Adipocyte (in vitro differentiated cells): Measurements from ENCODE around the gene AOC2.
"Not testable (repeated sequence)": the region's sequence is repeated elsewhere in the genome, so short reads cannot be mapped to it uniquely, and the experiment has no call there.

Experiments used
- DNase-seq: peaks from one replicate; pipeline ENCODE4 v3.0.0-alpha.2; 2015; ENCODE audit warnings: low read depth
- H3K27me3 ChIP-seq: replicated peaks from 2 replicates; pipeline ENCODE4 v1.7.0; 2013; ENCODE audit warnings: mild to moderate bottlenecking, low read length, moderate library complexity; ENCODE audit not compliant: control insufficient read depth, insufficient read depth
- H3K36me3 ChIP-seq: 2 replicates; pipeline ENCODE4 v1.7.0; 2013; ENCODE audit warnings: low read length, mild to moderate bottlenecking, moderate library complexity; ENCODE audit not compliant: control insufficient read depth, insufficient read depth, severe bottlenecking
- H3K4me1 ChIP-seq: 2 replicates; pipeline ENCODE4 v1.7.0; 2013; ENCODE audit warnings: mild to moderate bottlenecking, low read length, moderate library complexity; ENCODE audit not compliant: control insufficient read depth, insufficient read depth
- H3K4me3 ChIP-seq: 2 replicates; pipeline ENCODE4 v1.7.0; 2013; ENCODE audit warnings: mild to moderate bottlenecking, low read length, moderate library complexity
- H3K9ac ChIP-seq: 2 replicates; pipeline ENCODE4 v1.7.0; 2013; ENCODE audit warnings: mild to moderate bottlenecking, low read length, moderate library complexity
- H3K9me3 ChIP-seq: 2 replicates; pipeline ENCODE4 v1.7.0; 2013; ENCODE audit warnings: mild to moderate bottlenecking, low read length, moderate library complexity; ENCODE audit not compliant: control insufficient read depth

The AOC2 gene

GRCh38 chr17:42877037-42877436 is 32.7 kb downstream of the AOC2 start:
- peaks cover 13% of the 10 kb centered on the region for H3K36me3 ChIP-seq
- no peak overlapping the region for H3K4me3 ChIP-seq
- no peaks in the 10 kb centered on the region for H3K9me3 ChIP-seq
- no peak overlapping the region for H3K9ac ChIP-seq
- H3K4me1 ChIP-seq = peaks cover 8% of the 10 kb centered on the region
- no peak for DNase-seq
- H3K27me3 ChIP-seq = peaks cover 17% of the 10 kb centered on the region

GRCh38 chr17:42878123-42878880 is 33.9 kb downstream of the AOC2 start:
- no peak for DNase-seq
- peaks cover 2% of the 10 kb centered on the region for H3K36me3 ChIP-seq
- H3K27me3 ChIP-seq = peaks cover 14% of the 10 kb centered on the region
- no peak overlapping the region for H3K9ac ChIP-seq
- H3K4me3 ChIP-seq = no peak overlapping the region
- H3K9me3 ChIP-seq = no peaks in the 10 kb centered on the region
- peaks cover 8% of the 10 kb centered on the region for H3K4me1 ChIP-seq

DNA sequence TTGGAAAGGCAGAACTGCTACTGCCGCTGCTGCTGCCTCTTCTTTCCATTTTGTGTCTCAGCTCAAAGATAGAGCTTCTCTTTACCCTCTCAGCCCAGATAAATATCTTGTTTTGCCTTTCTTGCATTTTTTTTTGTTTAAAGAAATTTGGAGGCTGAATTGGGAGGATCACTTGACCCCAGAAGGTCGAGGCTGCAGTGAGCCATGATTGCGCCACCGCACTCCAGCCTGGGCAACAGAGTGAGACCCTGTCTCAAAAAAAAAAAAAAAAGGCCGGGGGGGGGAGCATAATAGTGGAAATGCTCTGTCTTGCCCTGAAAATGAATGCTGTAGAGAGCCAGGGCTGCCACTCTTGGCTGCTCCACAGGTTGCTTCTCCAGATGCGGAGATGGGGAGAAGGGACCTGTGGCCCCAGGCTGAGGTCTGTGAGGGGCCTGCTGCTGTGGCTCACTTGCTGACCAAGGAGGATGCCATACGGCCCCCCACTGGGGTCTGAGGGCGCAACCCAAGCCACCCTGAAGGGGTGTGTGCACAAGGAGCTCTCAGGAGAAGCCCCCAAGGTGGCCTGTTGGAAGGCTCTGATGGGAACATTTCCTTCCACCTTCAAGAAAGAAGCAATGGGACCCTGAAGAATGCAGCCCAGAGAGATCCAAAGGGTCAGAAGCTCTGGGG is 34.7 kb downstream of the AOC2 start:
- no peak overlapping the region for H3K4me3 ChIP-seq
- H3K36me3 ChIP-seq = no peaks in the 10 kb centered on the region
- H3K27me3 ChIP-seq = peaks cover 14% of the 10 kb centered on the region
- no peaks in the 10 kb centered on the region for H3K9me3 ChIP-seq
- no peak for DNase-seq
- peaks cover 8% of the 10 kb centered on the region for H3K4me1 ChIP-seq
- H3K9ac ChIP-seq = no peak overlapping the region

DNA sequence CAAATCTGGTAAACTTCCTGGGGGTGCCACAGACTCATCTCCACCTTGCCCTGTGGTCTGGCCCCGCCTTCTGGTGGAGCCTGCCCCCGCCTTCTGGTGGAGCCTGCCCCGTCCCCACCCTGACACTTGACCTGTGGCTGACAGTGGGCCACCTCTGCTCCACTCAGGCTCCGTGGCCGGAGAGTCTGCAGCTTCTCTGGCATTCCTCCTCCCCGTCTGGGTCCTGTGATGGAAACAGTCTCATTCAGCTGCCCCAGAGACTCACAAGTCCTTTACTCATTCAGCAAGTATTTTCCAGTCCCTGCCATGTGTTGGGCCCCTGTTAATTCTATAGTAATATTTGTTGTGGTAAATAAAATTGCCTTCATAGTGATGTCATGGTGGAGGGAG is 35.2 kb downstream of the AOC2 start:
- DNase-seq = peak; percentile 42
- peaks cover 14% of the 10 kb centered on the region for H3K27me3 ChIP-seq
- H3K9ac ChIP-seq = no peak overlapping the region

GRCh38 chr17:42880776-42881310 is 36.5 kb downstream of the AOC2 start:
- DNase-seq = no peak
- no peak overlapping the region for H3K9ac ChIP-seq
- H3K36me3 ChIP-seq = no peaks in the 10 kb centered on the region
- H3K4me3 ChIP-seq = no peak overlapping the region
- peaks cover 14% of the 10 kb centered on the region for H3K27me3 ChIP-seq
- peaks cover 8% of the 10 kb centered on the region for H3K4me1 ChIP-seq
- H3K9me3 ChIP-seq = no peaks in the 10 kb centered on the region

More for the DNA sequence above, 35.2 kb downstream of the AOC2 start:
- H3K9me3 ChIP-seq = no peaks in the 10 kb centered on the region
- no peak overlapping the region for H3K4me3 ChIP-seq
- H3K36me3 ChIP-seq = no peaks in the 10 kb centered on the region
- H3K4me1 ChIP-seq = peaks cover 8% of the 10 kb centered on the region

DNA sequence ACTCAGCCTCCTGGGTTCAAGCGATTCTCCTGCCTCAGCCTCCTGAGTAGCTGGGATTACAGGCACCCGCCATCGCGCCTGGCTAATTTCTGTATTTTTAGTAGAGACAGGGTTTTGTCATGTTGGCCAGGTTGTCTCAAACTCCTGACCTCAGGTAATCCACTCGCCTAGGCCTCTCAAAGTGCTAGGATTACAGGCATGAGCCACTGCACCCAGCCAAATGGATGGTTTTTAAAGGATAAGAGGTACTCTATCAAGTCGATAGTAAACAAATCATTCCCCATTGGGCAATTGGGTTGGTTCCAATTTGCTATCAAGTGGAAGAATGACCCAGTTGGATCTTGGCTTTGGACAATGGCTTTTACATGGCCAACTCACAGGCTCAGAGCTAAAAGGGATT is 37.3 kb downstream of the AOC2 start:
- H3K4me3 ChIP-seq, H3K36me3 ChIP-seq: not testable (repeated sequence)
- peaks cover 14% of the 10 kb centered on the region for H3K27me3 ChIP-seq

GRCh38 chr17:42882166-42882565 is 37.8 kb downstream of the AOC2 start:
- no peak for DNase-seq
- H3K27me3 ChIP-seq = peaks cover 13% of the 10 kb centered on the region

More for the DNA sequence above, 37.3 kb downstream of the AOC2 start:
- not testable (repeated sequence) for H3K9me3 ChIP-seq, H3K9ac ChIP-seq, DNase-seq, H3K4me1 ChIP-seq

GRCh38 chr17:42883802-42884558 is 39.6 kb downstream of the AOC2 start:
- Histone ChIP-seq H3K4me1 (peaks cover 11% of the 10 kb centered on the region), H3K9ac (no peak overlapping the region), H3K9me3 (no peaks in the 10 kb centered on the region), H3K4me3 (no peak overlapping the region), H3K36me3 (no peaks in the 10 kb centered on the region), H3K27me3 (no peaks in the 10 kb centered on the region)
- DNase-seq = no peak

More at GRCh38 chr17:42882166-42882565, 37.8 kb downstream of the AOC2 start:
- H3K9ac ChIP-seq = no peak overlapping the region
- H3K4me3 ChIP-seq = no peak overlapping the region
- H3K4me1 ChIP-seq = peaks cover 8% of the 10 kb centered on the region
- H3K9me3 ChIP-seq = no peaks in the 10 kb centered on the region
- H3K36me3 ChIP-seq = no peaks in the 10 kb centered on the region

- not testable (repeated sequence) for H3K4me3 ChIP-seq, H3K9ac ChIP-seq, DNase-seq, H3K36me3 ChIP-seq, H3K9me3 ChIP-seq, H3K4me1 ChIP-seq, H3K27me3 ChIP-seq
These were observed 41.4 kb downstream of the AOC2 start for GRCh38 chr17:42885806-42886205.

DNA sequence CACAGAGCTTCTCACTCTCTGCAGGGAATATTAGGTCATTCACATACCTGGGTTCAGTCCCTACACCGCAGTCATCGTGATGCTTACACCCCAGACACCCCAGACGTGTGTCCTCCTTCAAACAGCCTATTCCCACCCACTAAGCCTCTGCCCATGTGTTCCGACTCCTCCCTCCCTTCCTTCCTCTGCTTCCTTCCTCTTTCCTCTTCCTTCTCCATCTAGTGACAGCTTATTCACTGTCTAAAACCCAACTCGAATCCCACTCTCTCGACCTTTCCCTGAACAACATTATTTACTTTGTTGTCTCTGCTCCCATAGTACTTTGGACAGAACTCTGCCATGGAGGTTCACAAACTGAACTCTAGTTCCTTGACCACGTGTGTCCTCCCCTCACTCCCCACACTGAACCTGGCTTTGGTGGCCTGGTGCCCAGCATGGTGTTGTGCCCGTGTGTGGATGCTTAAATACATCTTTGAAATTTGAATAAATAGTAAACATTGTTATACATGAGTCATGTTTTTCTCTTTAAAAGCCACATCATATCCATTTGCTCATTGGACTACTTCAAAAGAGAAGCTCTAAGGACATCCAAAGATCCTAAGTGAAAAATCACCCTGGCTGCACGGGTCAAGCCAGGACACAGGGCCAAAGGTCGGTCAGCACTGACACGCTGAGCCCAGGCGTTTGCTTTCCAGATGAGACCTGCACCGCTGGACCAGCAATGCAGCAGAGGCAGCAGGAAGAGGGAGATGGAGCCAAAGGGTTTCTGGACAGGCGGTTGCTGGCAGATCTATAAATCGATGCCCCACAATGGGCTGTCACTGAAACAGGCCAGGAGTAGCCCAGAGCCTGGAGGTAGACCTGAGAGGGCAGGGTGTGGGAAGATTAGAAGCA is 42.1 kb downstream of the AOC2 start:
- DNase-seq = no peak
- Histone ChIP-seq H3K9ac (no peak overlapping the region), H3K4me1 (peaks cover 7% of the 10 kb centered on the region), H3K9me3 (no peaks in the 10 kb centered on the region), H3K4me3 (no peak overlapping the region), H3K27me3 (no peaks in the 10 kb centered on the region), H3K36me3 (no peaks in the 10 kb centered on the region)
